H9 (cell line): ENCODE results near the gene COLEC12. TPM values are rescaled to one million over a fixed set of nuclear protein-coding genes. Genes with fewer than 3 reads are reported as not detected.

Source experiments
- DNase-seq: peaks from one replicate; pipeline ENCODE4 v3.0.0-alpha.2; 2017
- H2AFZ ChIP-seq: one replicate; pipeline ENCODE4 v1.6.1; 2013; ENCODE audit warnings: mild to moderate bottlenecking, low read length, control low read depth, moderate library complexity
- H2AK5ac ChIP-seq: 2 replicates; pipeline ENCODE4 v1.6.1; 2013; ENCODE audit warnings: low read length, control low read depth, mixed read lengths; ENCODE audit not compliant: insufficient read length
- H2BK120ac ChIP-seq: one replicate; pipeline ENCODE4 v1.6.1; 2013; ENCODE audit warnings: low read depth, mild to moderate bottlenecking, low read length, control low read depth, inconsistent platforms; ENCODE audit not compliant: poor library complexity, severe bottlenecking
- H2BK12ac ChIP-seq: 2 replicates; pipeline ENCODE4 v1.6.1; 2013; ENCODE audit warnings: low read length, control low read depth, mixed read lengths, low read depth; ENCODE audit not compliant: insufficient read length
- H2BK15ac ChIP-seq: 2 replicates; pipeline ENCODE4 v1.6.1; 2013; ENCODE audit warnings: low read depth, low read length, control low read depth
- H2BK20ac ChIP-seq: one replicate; pipeline ENCODE4 v1.6.1; 2013; ENCODE audit warnings: low read depth, mild to moderate bottlenecking, low read length, control low read depth, inconsistent platforms; ENCODE audit not compliant: poor library complexity, severe bottlenecking
- H2BK5ac ChIP-seq: 2 replicates; pipeline ENCODE4 v1.6.1; 2013; ENCODE audit warnings: low read length, control low read depth, mixed read lengths; ENCODE audit not compliant: insufficient read length
- H3K14ac ChIP-seq: 2 replicates; pipeline ENCODE4 v1.6.1; 2013; ENCODE audit warnings: low read length, control low read depth; ENCODE audit not compliant: insufficient read depth
- H3K18ac ChIP-seq: 2 replicates; pipeline ENCODE4 v1.6.1; 2013; ENCODE audit warnings: low read depth, mild to moderate bottlenecking, mixed read lengths, low read length, control low read depth; ENCODE audit not compliant: insufficient read length
- H3K23ac ChIP-seq: 2 replicates; pipeline ENCODE4 v1.6.1; 2013; ENCODE audit warnings: low read length, control low read depth, mixed read lengths, low read depth; ENCODE audit not compliant: insufficient read length
- H3K23me2 ChIP-seq: 2 replicates; pipeline ENCODE4 v1.6.1; 2013; ENCODE audit warnings: low read depth, mild to moderate bottlenecking, mixed read lengths, low read length, control low read depth; ENCODE audit not compliant: insufficient read length, poor library complexity, severe bottlenecking
- H3K27ac ChIP-seq: 2 replicates; pipeline ENCODE4 v1.5.1; 2013; ENCODE audit warnings: low read length, control low read depth, mixed read lengths, low read depth; ENCODE audit not compliant: insufficient read length
- H3K27me3 ChIP-seq: 2 replicates; pipeline ENCODE4 v1.6.1; 2013; ENCODE audit warnings: low read length, control low read depth, inconsistent platforms; ENCODE audit not compliant: insufficient read depth
- H3K4ac ChIP-seq: 2 replicates; pipeline ENCODE4 v1.6.1; 2013; ENCODE audit warnings: low read depth, mild to moderate bottlenecking, control low read depth, inconsistent platforms, low read length, moderate library complexity
- H3K4me1 ChIP-seq: 2 replicates; pipeline ENCODE4 v1.6.1; 2013; ENCODE audit warnings: low read length, control low read depth, inconsistent platforms; ENCODE audit not compliant: insufficient read depth
- H3K4me2 ChIP-seq: 2 replicates; pipeline ENCODE4 v1.6.1; 2013; ENCODE audit warnings: low read length, control low read depth, mixed read lengths; ENCODE audit not compliant: insufficient read length, insufficient read depth
- H3K56ac ChIP-seq: 2 replicates; pipeline ENCODE4 v1.6.1; 2013; ENCODE audit warnings: low read depth, mild to moderate bottlenecking, mixed read lengths, low read length, control low read depth; ENCODE audit not compliant: insufficient read length
- H3K79me1 ChIP-seq: 2 replicates; pipeline ENCODE4 v1.6.1; 2013; ENCODE audit warnings: low read depth, mild to moderate bottlenecking, moderate library complexity, low read length, control low read depth, inconsistent platforms; ENCODE audit not compliant: insufficient read depth, poor library complexity, severe bottlenecking
- H3K79me2 ChIP-seq: 2 replicates; pipeline ENCODE4 v1.6.1; 2013; ENCODE audit warnings: low read length, control low read depth, inconsistent platforms; ENCODE audit not compliant: insufficient read depth
- H3K9ac ChIP-seq: 2 replicates; pipeline ENCODE4 v1.6.1; 2013; ENCODE audit warnings: low read length, control low read depth, mixed read lengths; ENCODE audit not compliant: insufficient read length; ENCODE audit errors: extremely low read depth
- H3K9me3 ChIP-seq: one replicate; pipeline ENCODE4 v1.6.1; 2013; ENCODE audit warnings: low read depth, low read length, inconsistent platforms; ENCODE audit not compliant: control insufficient read depth
- H3T11ph ChIP-seq: one replicate; pipeline ENCODE4 v1.6.1; 2013; ENCODE audit warnings: mild to moderate bottlenecking, low read length, control low read depth, inconsistent platforms
- H4K20me1 ChIP-seq: one replicate; pipeline ENCODE4 v1.6.1; 2013; ENCODE audit not compliant: control insufficient read depth, insufficient read length, insufficient read depth
- H4K5ac ChIP-seq: 2 replicates; pipeline ENCODE4 v1.6.1; 2013; ENCODE audit warnings: low read depth, mild to moderate bottlenecking, mixed read lengths, low read length, control low read depth; ENCODE audit not compliant: insufficient read length
- H4K8ac ChIP-seq: replicated peaks from 2 replicates; pipeline ENCODE4 v1.6.1; 2013; ENCODE audit warnings: low read length, control low read depth, mixed read lengths, low read depth; ENCODE audit not compliant: insufficient read length
- H4K91ac ChIP-seq: 2 replicates; pipeline ENCODE4 v1.6.1; 2013; ENCODE audit warnings: low read depth, mild to moderate bottlenecking, moderate library complexity, mixed read lengths, low read length, control low read depth; ENCODE audit not compliant: insufficient read length
- H3K27ac Mint-ChIP-seq, 3 experiments: 2 replicates in 2 of 3; 3 replicates in 1 of 3; pipeline ENCODE4 v1.8.0; 2020 to 2021; ENCODE audit warnings: mixed read lengths in 3 of 3, mild to moderate bottlenecking in 1 of 3, moderate library complexity in 1 of 3
- H3K27me3 Mint-ChIP-seq: 2 replicates; pipeline ENCODE4 v1.8.0; 2021; ENCODE audit warnings: low read depth, mild to moderate bottlenecking, moderate library complexity, mixed read lengths
- H3K36me3 Mint-ChIP-seq, 3 experiments: 2 replicates in 2 of 3; 3 replicates in 1 of 3; pipeline ENCODE4 v1.8.0; 2020 to 2021; ENCODE audit warnings: low read depth in 3 of 3, mixed read lengths in 3 of 3; ENCODE audit not compliant: insufficient read depth in 1 of 3
- H3K4me1 Mint-ChIP-seq, 2 experiments: 2 replicates each; pipeline ENCODE4 v1.8.0; 2020; ENCODE audit warnings: mixed read lengths in 2 of 2
- H3K4me3 Mint-ChIP-seq, 2 experiments: 2 replicates in 1 of 2; 3 replicates in 1 of 2; pipeline ENCODE4 v1.8.0; 2020 to 2021; ENCODE audit warnings: mild to moderate bottlenecking in 2 of 2, mixed read lengths in 2 of 2, moderate library complexity in 1 of 2
- H3K9me3 Mint-ChIP-seq, 2 experiments: 2 replicates in 1 of 2; 3 replicates in 1 of 2; pipeline ENCODE4 v1.8.0; 2020; ENCODE audit warnings: mild to moderate bottlenecking in 2 of 2, mixed read lengths in 2 of 2, moderate library complexity in 1 of 2
- WGBS: extraction: QIAGEN DNeasy Blood & Tissue Kit; methylation state at CpG from one replicate; pipeline ENCODE4 v1.1.7; 2013; ENCODE audit warnings: missing lambda C conversion rate, low lambda C conversion rate, mixed read lengths; ENCODE audit not compliant: insufficient read length; ENCODE audit errors: extremely low coverage; 5-methylcytosine and 5-hydroxymethylcytosine counted together
- total RNA-seq: library from RNA; stranded (reverse); gene quantifications from 2 replicates; pipeline ENCODE4 v1.2.1, GENCODE V29; 2021
- TF ChIP-seq, protein P1 (sequence below): fragments of 200-600 bp; sonication (generic); conservative IDR thresholded peaks from 3 replicates; pipeline ENCODE4 v1.8.0; 2021; ENCODE audit warnings: antibody characterized with exemption, mild to moderate bottlenecking

The COLEC12 gene
- total RNA-seq, 1 experiment from 2014 or later = 0.70 TPM

DNA sequence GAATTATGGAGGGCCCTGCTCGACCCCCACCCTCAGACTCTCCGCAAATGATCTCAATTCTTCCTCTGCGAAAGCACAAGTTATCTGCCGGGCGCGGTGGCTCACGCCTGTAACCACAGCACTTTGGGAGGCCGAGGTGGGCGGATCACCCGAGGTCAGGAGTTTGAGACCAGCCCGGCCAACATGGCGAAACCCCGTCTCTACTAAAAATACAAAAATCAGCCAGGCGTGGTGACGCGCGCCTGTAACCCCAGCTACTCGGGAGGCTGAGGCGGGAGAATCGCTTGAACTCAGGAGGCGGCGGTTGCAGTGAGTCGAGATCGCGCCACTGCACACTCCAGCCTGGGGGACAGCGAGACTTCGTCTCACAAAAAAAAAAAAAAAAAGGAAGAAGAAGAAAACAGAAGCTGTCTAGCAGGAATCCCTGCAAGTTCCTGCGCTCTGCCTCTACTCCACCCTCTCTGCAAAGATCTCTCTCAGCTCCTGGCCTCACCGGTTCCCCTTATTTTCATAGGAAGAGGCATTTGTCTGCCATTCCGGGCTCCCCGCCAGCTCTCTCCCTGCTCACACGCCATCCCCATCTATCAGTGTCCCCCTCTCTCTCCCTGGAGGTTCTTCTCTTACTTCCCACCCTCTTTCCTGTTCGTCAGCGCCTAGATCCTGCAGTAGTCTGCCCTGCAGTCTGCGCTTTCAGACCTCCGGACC, 13.5 kb upstream of the COLEC12 start:
- no peak overlapping the region for H3K56ac ChIP-seq
- no peaks in the 10 kb centered on the region for H3K79me2 ChIP-seq
- H3K27ac ChIP-seq = no peak overlapping the region
- no peak overlapping the region for H3K27ac Mint-ChIP-seq
- TF ChIP-seq, protein P1, sequence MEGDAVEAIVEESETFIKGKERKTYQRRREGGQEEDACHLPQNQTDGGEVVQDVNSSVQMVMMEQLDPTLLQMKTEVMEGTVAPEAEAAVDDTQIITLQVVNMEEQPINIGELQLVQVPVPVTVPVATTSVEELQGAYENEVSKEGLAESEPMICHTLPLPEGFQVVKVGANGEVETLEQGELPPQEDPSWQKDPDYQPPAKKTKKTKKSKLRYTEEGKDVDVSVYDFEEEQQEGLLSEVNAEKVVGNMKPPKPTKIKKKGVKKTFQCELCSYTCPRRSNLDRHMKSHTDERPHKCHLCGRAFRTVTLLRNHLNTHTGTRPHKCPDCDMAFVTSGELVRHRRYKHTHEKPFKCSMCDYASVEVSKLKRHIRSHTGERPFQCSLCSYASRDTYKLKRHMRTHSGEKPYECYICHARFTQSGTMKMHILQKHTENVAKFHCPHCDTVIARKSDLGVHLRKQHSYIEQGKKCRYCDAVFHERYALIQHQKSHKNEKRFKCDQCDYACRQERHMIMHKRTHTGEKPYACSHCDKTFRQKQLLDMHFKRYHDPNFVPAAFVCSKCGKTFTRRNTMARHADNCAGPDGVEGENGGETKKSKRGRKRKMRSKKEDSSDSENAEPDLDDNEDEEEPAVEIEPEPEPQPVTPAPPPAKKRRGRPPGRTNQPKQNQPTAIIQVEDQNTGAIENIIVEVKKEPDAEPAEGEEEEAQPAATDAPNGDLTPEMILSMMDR = no peak
- H3K27me3 ChIP-seq = no peaks in the 10 kb centered on the region
- H3K4me2 ChIP-seq = no peak overlapping the region
- H3K4me1 ChIP-seq = no peaks in the 10 kb centered on the region; the same call in 1 of the 2 replicates
- H3K14ac ChIP-seq = no peak overlapping the region
- H3K23ac ChIP-seq = no peak overlapping the region
- H2BK15ac ChIP-seq = no peak overlapping the region
- no CpG with 5 or more reads among the region's 36 CpGs for WGBS
- H2AK5ac ChIP-seq = no peak overlapping the region
- no peaks in the 10 kb centered on the region for H3K79me1 ChIP-seq
- H3K18ac ChIP-seq = no peak overlapping the region
- H2BK5ac ChIP-seq = no peak overlapping the region
- no peak overlapping the region for H2BK12ac ChIP-seq
- peaks cover 21 to 22% of the 10 kb centered on the region in 2 experiments for H3K4me1 Mint-ChIP-seq
- H4K91ac ChIP-seq = no peak overlapping the region
- no peak overlapping the region for H3K9ac ChIP-seq
- H2BK120ac ChIP-seq = no peak overlapping the region
- no peak overlapping the region for H3K4me3 Mint-ChIP-seq
- H3K9me3 ChIP-seq = no peaks in the 10 kb centered on the region
- H4K20me1 ChIP-seq = no peaks in the 10 kb centered on the region
- no peak for DNase-seq
- peaks cover 6% of the 10 kb centered on the region for H3K27me3 Mint-ChIP-seq
- H3K36me3 Mint-ChIP-seq = peaks cover 8 to 25% (median 8%) of the 10 kb centered on the region in 3 experiments
- H4K5ac ChIP-seq = no peak overlapping the region
- no peak overlapping the region for H3K4ac ChIP-seq
- no peak overlapping the region for H2BK20ac ChIP-seq
- no peak overlapping the region for H4K8ac ChIP-seq
- no peak overlapping the region for H3T11ph ChIP-seq
- H3K23me2 ChIP-seq = no peaks in the 10 kb centered on the region
- peaks cover 24 to 26% of the 10 kb centered on the region in 2 experiments for H3K9me3 Mint-ChIP-seq
- H2AFZ ChIP-seq = no peak overlapping the region
